HG03060 (cell line): ENCODE results near the gene PAPSS1.
"Not testable (repeated sequence)": the region's sequence is repeated elsewhere in the genome, so short reads cannot be mapped to it uniquely, and the experiment has no call there.

ENCODE experiments used
- ATAC-seq: cut with Tn5 transposase; IDR thresholded peaks from one replicate; pipeline ENCODE4 v1.9.1; 2021; ENCODE audit warnings: low read depth, moderate number of reproducible peaks; ENCODE audit not compliant: unreplicated experiment

Gene PAPSS1

DNA sequence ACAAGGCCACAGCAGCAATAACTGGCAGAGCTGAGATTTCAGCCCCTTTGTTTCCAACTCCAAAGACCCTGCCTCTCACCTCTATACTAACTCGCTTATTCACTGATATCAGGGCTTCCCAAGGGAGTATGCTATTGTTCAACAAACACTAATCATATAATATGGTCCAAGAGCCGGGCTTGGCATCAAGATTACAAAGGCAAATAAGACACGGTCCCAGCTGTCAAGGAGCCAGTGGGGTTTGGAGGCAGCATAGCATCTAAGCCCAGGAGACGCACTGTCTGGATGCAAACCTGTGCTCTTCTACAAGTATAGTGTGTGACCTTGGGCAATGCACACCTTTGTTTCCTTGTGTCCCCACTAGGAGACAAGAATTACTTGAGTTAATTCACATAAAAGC is 28.7 kb downstream of the PAPSS1 start:
- no peak for ATAC-seq

DNA sequence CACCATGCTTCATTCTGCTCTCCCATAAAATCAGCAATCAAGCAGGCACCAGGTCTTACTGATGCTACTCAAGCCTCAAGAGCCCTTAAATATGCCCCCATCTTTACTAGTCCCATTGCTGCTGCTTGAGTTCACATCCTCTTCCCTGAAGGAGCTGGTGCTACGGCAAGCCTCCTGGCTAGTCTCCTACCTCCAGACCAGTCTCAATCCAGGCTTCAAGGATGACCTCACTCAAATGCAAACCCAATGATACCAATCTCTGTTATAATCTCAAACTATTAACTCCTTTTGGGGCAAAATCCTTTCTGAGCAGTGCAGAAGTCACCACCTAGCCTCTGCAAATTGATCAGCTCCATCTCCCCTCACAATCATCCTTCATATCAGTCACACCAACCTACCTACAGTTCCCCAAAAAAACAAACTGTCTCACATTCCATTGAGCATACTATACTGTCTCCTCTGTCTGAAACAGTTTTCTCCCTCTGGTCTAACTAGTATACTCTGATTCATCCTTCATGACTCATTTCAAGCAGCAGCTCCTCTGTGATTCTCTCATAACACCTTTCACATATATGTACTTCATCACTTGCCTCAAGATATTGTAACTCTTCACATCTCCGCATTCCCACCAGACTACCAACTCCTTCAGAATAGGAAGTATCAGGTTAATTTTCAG is 30.0 kb downstream of the PAPSS1 start:
- no peak for ATAC-seq

DNA sequence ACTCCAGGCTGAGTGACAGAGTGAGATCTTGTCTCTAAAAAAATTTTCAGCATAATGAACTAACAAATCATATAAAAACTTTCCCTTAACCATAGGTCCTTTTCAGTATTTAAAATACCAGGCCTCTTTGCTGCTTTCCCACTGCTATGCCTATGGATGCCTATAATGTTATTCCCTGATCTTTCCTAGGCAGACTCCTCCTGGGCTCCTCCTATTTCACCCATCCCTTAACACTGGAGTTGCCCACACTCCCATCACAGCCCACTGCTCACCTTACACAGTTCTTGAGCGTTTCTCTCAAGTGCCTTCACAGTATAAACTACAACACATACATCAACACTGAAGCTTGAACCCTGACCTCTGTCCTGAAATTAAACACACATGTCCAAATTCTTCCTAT is 31.6 kb downstream of the PAPSS1 start:
- no peak for ATAC-seq

DNA sequence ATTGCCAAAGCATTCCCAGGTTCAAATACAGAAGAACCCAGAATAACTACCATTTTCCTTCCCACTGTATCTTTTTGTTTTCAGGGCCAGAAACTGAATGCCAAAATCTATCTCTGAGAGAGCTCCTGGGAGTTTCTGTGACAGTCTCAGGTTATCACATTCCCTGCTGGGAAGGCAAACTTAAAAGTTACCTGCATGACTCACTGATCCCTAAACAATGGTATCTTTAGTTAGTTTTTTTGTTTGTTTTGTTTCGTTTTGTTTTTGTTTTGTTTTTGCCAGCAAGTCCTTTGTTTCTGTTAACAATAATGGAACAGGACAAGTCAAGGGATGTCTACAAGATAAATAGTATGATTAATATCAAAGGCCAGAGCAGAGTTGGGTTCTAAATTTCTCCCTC is 34.3 kb downstream of the PAPSS1 start:
- no peak for ATAC-seq

DNA sequence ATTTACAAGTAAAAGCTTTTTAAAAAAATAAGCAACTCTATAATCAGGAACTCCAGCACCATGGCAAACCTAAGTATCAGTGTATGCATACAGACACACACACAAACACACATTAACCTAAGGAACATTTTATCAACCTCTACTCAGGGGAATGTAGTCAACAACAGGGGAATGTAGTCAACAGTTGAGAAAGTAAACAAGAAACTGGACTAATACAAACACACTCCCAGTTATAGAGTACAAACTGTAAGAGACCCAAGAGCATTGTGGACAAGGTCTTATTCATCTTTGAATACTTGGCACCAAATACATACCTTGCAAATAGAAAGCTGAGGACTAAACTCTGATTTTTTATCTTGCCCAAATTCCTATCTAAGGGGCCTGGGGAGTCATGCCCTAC is 36.2 kb downstream of the PAPSS1 start:
- ATAC-seq = no peak

DNA sequence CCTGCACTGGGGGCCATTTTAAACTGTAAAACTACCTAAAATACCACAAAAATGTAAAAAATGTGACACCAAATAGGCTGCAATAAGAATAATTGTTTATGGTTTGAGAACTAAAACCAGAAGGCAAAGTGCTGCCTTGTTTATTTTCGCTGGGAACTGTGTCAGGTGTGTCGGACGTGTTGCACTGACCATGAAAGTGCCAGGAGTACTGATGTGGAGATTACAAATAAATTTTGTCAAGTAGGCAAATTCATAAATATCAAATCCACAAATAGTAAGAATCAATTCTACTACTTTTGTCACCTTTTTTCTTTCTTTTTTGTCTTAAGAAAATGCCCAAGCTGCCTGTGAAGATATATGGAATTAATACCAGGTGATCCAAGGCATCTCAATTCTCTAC is 37.7 kb downstream of the PAPSS1 start:
- ATAC-seq = no peak

DNA sequence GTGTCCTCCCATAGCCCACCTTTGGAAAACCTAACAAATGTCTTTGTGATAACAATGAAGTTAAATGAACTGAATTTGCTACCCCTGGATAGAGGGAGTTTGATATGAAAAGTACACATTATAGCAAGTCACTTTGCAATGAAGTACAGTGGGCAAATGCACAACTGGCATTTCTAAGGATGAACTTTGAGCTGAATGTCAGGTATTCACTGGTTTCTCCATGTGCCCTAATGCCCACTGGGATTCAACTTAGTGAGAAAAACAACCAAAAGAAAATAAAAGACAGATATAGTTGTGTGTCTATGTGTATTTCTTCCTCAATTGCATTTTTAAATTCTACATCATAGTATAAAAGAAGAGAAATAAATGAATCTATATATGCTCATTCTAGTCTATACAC is 51.0 kb downstream of the PAPSS1 start:
- no peak for ATAC-seq

DNA sequence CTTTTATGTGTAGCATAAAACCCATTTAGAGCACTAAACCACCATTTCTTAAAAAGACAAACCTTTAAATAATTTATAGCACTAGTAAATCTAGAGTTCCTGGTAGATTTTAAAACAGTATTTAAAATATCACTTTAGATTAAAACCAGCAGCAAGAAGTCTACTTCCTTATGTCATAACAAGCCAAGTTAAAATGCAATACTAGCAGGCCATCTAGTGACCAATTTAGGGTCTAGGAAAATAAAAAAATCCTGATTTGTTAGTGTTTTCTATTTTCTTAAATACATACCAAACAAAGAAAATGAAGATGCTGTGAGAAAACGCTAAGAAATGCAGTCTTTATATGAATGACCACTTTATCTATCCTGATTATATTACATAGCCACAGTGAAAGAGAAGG is 53.9 kb downstream of the PAPSS1 start:
- ATAC-seq = no peak

DNA sequence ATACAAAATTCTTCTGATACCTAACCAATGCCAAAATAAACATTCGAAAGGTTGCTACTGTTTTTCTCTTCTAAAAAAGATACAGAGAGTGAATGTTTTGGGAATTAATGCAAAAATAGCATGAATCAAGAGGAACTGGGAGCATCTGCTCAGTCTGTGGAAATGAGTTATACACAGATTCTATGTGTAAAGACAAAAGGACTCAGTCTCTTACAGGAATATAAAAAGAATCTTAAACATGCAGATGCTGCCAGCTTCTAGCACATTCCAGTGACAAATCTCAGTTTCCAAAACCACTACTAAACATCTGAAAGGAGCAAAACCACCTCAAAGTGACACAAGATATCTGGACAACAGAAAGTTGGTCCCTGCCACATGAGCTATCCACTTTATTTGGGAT is 55.0 kb downstream of the PAPSS1 start:
- ATAC-seq = no peak

DNA sequence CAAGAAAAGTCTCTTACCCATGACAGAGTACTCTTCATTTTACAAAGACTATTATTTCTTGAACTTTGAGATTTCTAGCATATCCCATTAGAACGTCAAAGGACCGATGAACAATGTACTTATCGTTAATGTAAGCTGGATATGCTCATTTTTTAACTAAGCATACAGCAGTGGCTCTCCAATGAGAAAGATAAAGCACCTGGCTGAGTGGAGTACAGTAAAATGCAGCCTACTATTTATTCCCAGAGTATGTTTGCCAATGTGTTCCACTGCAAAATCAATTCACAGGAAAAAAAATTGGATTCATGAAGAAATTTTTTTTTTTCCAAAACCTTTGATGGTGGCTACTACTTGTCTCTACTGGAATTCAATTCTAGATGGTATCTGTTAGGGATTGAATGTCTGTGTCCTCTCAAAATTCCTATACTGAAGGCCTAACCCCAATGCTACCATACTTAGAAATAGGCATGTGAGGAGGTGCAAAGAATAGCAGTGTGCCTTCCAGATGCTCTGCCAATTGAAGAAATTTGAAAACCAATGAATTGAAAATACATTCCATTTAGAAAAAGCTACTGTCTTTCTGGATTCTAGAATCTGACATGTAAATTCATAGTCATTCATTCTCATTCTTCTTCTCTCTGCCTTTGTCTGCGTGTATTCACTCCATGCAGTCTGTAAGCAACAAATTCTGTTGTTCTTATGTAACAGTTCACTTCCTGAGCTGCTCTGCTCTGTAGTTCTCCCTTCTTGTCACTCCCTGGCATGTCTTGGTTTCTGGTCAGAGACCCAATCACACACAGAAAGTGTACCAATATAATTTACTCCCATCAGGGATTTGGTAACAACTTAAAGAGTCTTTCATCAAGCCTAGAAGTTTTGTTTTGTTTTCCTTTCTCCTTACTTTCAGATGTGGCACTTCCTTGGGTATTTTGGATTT is 61.4 kb downstream of the PAPSS1 start:
- no peak for ATAC-seq

DNA sequence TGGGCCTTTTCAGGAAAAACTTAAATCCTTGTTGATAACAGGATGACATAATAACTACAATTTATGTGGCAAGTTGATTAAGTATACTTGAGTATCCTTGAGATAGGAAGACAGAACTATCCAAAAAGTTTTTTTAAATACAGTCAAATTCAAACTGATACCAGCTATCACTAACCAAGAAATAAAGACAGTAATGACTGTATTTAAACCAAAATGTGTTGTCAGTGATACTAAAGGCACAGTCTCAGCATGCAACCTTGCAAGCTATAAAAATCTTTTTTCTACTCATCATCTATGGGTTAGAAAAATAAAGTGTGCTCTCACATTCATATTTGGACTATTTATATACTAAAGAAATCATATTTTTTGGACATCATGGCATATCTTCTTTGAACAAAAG is 64.7 kb downstream of the PAPSS1 start:
- ATAC-seq = no peak

DNA sequence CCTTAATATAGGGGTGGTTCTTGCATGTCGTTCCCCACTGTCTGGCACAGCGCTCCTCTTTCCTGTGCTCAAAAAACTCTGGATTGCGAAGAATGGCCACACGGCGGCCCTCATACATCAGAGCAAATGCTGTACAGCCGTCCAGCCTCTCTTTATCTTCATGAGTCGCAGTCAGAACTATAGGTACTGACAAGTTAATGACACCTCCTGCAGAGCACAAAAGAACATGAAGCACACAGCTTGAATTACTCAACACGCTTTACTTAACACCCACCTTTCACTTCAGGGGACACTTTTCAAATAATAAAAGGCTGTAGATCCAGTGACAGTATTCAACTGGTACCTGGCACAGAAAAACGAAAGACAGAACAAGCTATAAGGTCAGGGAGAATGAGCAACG is 65.3 kb downstream of the PAPSS1 start:
- ATAC-seq = no peak

DNA sequence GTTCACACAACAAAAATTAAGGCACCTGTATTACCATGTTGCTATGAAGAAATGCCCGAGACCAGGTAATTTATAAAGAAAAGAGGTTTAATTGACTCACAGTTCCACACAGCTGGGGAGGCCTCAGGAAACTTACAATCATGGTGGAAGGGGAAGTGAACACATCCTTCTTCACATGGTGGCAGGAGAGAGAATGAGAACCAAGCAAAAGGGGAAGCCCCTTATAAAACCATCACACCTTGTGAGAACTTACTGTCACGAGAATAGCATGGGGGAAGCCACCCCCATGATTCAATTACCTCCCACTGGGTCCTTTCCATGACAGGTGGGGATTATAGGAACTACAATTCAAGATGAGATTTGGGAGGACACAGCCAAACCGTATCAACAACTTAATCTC is 68.6 kb downstream of the PAPSS1 start:
- ATAC-seq = not testable (repeated sequence)

DNA sequence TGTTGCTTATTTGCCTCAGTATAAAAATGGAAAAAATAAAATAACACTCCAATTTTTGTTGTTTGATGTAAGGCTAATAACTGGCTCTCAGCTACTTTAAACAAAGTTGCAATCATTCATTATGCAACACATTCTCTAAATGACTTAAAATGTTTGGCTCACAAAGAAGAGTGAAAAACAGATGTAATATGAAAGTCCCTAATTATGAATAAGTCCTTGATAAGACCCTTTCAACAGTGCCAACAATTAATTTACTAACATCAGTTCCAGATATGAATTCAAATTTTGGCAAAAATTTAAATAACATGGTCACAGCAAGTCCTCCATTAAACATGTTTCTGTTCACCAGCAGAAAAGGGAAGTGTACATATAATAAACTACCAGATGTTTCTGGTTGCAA is 69.8 kb downstream of the PAPSS1 start:
- no peak for ATAC-seq

DNA sequence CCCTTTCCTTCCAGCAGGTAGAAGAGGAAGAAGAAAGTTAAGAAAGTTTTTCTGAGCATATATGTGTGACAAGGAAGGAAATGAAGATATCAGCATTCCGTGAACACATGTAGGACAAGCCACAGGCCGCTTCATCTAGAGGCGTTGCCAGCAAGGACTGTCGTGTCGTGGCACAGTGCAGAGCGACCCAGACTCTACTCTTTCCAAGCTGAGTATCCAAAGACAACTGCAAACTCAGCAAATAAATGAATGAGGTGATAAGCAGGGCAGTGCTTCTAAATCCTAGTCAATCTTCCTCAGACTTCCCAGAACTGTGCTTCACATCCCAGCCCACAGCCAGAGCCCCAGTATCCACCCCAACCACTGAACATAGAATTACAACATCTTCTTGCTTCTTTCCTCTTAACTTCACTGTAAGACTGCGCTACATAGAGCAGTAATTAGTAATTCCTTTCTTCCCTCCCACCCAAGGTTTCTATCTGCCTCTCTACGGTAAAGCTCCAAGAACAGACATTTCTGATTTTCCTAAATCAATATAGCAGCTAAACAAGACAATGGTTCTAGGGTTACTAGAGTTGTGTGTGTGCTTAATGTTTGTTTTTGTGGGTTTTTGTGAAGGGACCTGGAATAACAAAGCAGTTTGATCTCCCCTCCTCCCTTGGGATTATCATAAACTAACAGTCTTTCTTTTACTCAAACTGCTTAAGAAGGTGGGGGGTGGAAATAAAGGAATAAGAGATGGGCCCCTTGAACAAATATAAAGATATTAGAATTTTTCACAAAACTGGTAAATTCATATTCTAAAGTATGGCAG is 71.6 kb downstream of the PAPSS1 start:
- no peak for ATAC-seq

DNA sequence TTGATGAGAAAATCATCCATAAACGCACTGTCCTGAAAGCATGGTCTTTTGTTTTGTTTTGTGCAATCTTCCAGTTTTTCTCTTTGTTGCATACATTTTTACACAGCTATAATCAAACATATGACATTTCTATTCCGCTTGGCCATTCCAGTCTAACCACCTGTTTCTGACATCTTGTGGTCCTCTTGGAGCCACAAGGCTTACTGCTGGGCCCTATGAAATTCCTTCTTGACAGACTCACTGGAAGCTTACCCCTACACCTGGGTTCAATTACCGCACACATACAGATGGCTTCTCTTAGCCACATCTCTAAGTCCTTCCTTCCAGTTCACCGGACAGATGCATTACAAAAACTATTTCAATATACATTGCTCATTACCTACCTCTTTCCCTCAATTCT is 72.4 kb downstream of the PAPSS1 start:
- no peak for ATAC-seq

DNA sequence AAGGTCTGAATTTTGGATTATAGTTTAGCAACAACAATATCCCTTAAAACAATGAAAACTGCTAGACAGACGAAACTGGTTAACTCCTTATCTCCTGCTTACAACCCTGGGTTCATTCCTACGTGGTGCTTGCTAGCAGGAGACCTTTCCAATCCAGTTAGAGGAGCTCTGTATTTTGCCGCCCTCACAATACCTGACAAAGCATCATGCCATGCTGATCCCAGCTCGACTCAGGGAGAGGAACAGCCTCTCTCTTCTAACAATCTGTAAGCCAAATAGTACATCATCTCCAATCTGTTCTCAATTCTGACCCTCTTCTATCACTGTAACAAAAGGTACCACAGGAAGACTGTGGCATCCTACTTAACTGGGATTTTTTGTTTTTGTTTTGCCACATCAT is 74.4 kb downstream of the PAPSS1 start:
- no peak for ATAC-seq

DNA sequence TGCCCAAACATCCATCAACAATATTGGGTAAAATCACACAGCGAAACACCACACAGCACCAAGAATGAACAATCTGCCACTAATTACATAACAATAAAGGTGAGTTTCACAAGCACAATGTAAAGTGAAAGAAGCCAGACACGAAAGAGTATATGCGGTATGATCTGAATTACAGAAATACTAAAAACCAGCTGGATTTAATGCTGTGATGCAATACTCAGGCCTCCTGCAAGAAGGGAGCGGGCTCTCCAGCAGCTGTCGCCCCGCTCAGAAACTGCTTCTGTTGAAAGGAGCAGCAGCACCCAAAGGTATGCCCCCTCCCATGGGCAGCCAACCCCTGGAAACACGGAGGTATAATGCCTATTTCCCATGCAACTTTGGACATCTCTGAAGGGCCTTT is 77.0 kb downstream of the PAPSS1 start:
- no peak for ATAC-seq

DNA sequence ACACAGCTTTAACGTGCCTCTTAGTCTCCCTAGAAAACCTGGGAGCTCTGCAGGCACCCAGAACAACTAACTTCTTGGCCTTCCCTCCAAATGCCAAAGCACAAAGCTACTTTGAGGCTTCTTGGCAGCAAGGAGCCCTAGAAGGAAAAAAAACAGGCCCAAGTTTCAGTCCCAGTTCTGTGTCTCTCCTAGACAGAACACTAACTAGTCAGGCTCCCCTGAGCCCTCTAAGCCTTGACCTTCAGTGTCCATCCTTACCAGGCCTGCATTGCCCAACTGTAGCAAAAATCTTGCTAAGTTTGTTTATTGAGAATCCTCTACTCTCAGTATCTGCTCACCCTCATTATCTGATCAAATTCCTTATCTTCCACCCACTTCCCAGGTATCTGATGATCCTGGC is 79.2 kb downstream of the PAPSS1 start:
- ATAC-seq = no peak

DNA sequence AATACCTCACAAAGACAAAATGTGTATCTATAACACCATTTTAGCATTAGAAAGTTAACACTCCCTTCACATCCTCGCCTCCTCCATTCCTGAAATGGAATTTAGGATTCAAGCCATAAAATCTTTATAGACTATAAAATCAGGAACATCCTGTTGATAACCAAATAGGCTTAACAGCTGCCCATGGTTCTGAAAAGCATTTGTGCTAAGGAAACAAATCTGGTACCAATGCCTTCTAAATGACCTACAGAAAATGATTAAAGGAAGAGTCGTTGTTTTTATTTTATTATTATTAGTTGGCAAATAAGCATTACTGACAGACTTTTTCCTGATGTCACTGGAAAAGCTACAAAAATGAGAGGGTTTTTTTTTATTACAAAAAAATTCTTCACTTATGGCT is 79.8 kb downstream of the PAPSS1 start:
- ATAC-seq = no peak

DNA sequence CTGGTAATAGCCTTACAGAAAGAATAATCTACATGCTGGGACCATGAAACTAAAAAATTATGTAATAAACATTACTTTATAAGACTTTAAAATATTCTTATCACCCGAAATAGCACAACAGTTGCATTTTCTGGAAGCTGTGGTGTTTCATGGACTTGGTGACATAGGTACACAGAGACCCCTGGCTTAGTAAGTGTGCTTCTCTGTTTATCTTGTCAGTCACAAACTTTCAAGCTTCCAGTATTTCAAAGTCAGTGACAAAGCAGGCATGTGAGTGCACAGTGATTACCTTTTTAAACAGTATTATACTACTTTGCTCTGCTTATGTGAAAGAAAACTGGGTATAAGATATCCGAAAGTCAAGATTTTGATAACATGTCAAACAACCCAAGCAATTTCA is 84.3 kb downstream of the PAPSS1 start:
- ATAC-seq = no peak
